ENCODE data around the gene ZNF800.

Gene ZNF800

GRCh38 chr7:127347567-127348246 is 44.8 kb downstream of the ZNF800 start (continued):
- TF ChIP-seq ZBTB11 (tag by site-specific recombination; conservative IDR thresholded peaks at IDR 0.05; ENCODE audit: low read depth) (no peak), REPIN1 (tag by site-specific recombination; IDR thresholded peaks at IDR 0.05; ENCODE audit: low read depth) (no peak), ZNF837 (tag by site-specific recombination; IDR thresholded peaks at IDR 0.05) (no peak), ELK4 (IDR thresholded peaks at IDR 0.05; ENCODE audit: borderline replicate concordance, low read depth, low read length) (no peak), ZNF488 (tag by site-specific recombination; IDR thresholded peaks at IDR 0.05) (no peak), ZNF596 (tag by site-specific recombination; IDR thresholded peaks at IDR 0.05) (no peak), ZIC2 (tag by site-specific recombination; IDR thresholded peaks at IDR 0.05) (0 out of 2 replicates have a peak, but pooled peaks have one; percentile 12), ZNF785 (tag by site-specific recombination; IDR thresholded peaks at IDR 0.05) (0 out of 2 replicates have a peak, but pooled peaks have one; percentile 16), HIC1 (tag by site-specific recombination; IDR thresholded peaks at IDR 0.05) (peak; percentile 69; the same call in 1 of the 2 replicates), ZNF398 (tag by site-specific recombination; IDR thresholded peaks at IDR 0.05) (no peak), ZNF148 (tag by site-specific recombination; IDR thresholded peaks at IDR 0.05; ENCODE audit: borderline replicate concordance) (no peak), ZNF302 (tag by site-specific recombination; IDR thresholded peaks at IDR 0.05; ENCODE audit: low read depth) (no peak), ZBTB8A (tag by site-specific recombination; IDR thresholded peaks at IDR 0.05) (peak; percentile 75), ZBTB26 (tag by site-specific recombination; optimal IDR thresholded peaks at IDR 0.05) (peak; percentile 42), ZNF580 (tag by site-specific recombination; IDR thresholded peaks at IDR 0.05) (no peak), ZNF830 (tag by site-specific recombination; IDR thresholded peaks at IDR 0.05; ENCODE audit: low read depth) (no peak), YY2 (tag by site-specific recombination; IDR thresholded peaks at IDR 0.05) (no peak), ZNF610 (tag by site-specific recombination; IDR thresholded peaks at IDR 0.05; ENCODE audit: borderline replicate concordance) (no peak), ZNF335 (tag by site-specific recombination; conservative IDR thresholded peaks at IDR 0.05) (peak; percentile 17; the same call in 1 of the 2 replicates), ZNF585B (tag by site-specific recombination; IDR thresholded peaks at IDR 0.05) (no peak), ZNF114 (tag by site-specific recombination; IDR thresholded peaks at IDR 0.05) (no peak), ZNF561 (tag by site-specific recombination; IDR thresholded peaks at IDR 0.05; ENCODE audit: borderline replicate concordance) (0 out of 2 replicates have a peak, but pooled peaks have one; percentile 50), TCF7L2 (IDR thresholded peaks at IDR 0.05; ENCODE audit: borderline replicate concordance, low read depth, low read length) (no peak), ZNF571 (tag by site-specific recombination; IDR thresholded peaks at IDR 0.05) (no peak), SP7 (tag by site-specific recombination; IDR thresholded peaks at IDR 0.05) (no peak), ZNF184 (tag by site-specific recombination; IDR thresholded peaks at IDR 0.05) (no peak)

All from HEK293 (cell line).